GM15510 (cell line): ENCODE data around the gene MRPS24.
A peak's percentile ranks its signal among the peaks of the same experiment; 100 is the strongest.

Experiments
- POLR2A ChIP-seq: IDR thresholded peaks from 3 replicates; pipeline ENCODE4 v1.6.1; 2011; ENCODE audit warnings: borderline replicate concordance; ENCODE audit not compliant: insufficient read length; ENCODE audit errors: extremely low read depth

Gene MRPS24

DNA sequence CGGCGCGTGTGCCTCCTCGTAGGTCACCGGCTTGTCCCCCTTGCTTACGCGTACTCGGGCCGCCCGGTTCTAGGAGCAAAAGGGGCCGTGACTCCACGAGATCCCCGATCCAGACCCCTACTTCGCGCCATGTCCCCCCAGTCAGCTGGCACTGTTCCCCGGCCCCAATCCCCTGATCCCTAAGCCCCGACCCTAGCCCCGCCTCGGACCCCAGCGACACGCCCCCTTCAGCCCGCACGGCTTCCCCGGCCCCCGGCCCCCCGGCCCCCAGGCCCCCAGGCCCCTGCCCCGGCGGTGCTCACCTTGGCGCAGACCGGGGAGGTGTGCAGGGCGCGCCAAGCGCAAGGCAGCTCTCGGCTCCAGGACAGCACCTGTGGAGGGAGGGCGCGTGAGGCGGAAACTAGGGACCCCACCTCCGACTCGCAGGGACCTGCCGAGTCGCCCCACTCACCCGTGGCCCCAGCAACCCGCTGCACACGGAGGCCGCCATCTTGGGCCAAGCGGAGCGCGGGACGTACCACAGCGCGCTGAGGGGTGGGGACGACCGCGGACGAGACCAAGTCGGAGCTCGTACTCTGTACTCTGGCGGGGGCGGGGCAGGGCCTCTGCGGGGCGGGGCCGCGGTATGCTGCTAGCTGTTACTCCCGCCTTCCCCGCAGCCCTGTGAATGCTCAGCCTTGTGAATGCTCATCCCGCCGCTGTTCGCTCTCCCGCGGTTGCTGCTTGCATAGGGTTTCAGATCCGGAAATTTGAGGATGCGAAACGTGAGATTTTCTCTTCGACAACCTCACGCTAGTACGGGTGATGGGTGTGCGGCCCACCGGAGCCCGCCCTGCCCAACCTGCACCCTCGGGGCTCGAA lies at the start of gene MRPS24:
MRPS24 (minus strand) TSS at position 512 of the 861 bp plus-strand sequence; CDS start at position 490, 22 bp downstream.
- TF ChIP-seq POLR2A: peak; percentile 96

DNA sequence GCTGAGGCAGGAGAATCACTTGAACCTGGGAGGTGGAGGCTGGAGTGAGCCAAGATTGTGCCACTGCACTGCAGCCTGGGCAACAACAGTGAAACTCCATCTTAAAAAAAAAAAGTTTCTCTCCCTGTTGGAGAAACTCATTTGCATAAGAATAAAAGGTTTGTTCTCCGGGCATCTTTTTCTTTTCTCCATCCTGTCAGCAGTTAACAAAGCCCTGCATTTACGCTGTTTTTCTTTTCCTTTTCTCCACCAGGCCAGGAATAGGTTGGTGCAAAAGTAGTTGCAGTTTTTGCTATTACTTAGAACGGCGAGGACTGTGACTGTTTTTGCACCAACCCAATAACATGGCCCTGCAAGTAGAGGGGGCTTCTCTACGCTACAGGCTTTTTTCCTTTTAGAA lies 46.6 kb upstream of the MRPS24 start:
- TF ChIP-seq POLR2A: no peak

- TF ChIP-seq POLR2A: no peak
Measured at GRCh38 chr7:43914795-43915194, 45.5 kb upstream of the MRPS24 start.

DNA sequence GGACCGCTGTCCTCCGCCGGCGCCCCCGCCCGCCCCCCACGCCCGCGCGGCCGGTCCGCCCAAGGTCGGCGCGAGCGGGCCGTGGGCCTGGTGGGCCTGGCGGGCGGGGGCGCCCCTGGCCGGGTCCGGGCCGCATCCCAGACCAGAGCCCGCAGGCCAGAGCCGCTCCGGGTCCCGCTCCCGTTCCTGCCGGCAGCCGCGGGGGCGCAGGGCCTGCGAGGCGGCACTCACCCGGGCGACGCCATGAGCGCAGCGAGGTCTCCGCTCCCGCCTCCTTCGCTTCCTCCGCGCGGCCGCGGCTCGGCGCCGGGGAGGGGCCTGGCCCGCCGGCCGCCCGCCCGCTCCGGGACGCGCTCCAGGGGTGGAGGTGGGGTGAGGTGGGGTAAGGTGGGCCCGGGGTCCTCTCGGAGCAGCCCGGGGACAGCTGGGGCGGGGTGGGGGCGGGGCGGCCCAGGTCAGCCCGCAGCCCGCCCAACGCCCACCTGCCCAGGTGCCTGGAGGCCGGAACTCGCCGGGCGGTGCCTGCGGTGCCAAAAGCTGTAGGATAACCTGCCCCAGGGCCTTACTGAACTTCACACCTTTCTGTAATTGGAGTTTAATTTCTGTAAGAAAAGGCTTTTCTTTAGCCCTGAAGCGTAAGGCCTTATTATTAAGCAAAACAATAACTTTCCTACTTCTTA lies 37.2 kb upstream of the MRPS24 start, which contains the start of gene URGCP:
URGCP (minus strand) TSS at position 266 of the 680 bp plus-strand sequence; CDS start at position 245, 21 bp downstream.
- TF ChIP-seq POLR2A: peak; percentile 67

DNA sequence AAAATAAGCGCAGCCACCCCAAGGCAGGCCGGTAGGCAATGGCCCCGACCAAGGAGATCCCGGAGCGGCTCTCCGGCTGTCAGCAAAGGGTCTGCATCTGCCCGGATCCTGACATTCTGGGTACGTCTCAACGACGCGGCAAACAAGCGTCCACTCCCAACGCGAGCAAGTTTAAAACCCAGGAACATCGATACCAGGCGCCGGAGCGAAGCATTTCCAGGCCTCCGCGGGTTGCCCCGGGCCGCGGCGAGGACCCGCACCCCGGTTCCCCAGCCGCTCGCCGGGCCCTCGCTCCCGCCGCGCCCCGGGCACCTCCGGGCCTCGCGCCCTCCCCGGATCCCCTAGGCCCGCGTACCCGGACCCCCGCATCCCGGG lies 36.6 kb upstream of the MRPS24 start:
- no peak for TF ChIP-seq POLR2A

- TF ChIP-seq POLR2A: no peak
Measured at GRCh38 chr7:43905209-43905946, 36.1 kb upstream of the MRPS24 start.

DNA sequence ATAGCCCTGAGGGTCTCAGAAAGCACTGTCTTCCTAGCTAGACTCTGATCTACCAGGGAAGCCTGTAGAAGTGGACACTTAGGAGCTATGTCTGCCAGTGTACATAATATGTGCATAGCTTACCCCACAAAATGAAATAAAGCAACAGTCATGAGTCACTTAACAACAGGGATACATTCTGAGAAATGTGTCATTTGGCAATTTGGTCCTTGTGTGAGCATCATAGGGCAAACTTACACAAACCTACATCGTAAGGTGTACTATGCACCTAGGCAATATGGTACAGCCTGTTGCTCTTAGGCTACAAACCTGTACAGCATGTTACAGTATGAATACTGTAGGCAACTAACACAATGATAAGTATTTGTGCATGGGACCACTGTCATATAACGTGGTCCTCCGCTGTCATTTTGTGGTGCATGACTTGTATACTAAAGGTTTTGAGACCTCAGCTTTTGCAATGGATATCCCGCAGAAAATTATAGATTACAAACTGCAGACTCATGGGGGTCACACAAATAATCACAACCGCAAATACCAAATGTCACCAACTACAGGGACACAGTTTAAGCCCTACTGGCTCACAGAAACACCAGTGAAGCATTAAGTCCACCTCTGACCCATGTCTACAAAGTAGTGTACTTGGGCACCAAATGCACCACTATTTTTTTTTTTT lies 35.4 kb upstream of the MRPS24 start:
- no peak for TF ChIP-seq POLR2A

DNA sequence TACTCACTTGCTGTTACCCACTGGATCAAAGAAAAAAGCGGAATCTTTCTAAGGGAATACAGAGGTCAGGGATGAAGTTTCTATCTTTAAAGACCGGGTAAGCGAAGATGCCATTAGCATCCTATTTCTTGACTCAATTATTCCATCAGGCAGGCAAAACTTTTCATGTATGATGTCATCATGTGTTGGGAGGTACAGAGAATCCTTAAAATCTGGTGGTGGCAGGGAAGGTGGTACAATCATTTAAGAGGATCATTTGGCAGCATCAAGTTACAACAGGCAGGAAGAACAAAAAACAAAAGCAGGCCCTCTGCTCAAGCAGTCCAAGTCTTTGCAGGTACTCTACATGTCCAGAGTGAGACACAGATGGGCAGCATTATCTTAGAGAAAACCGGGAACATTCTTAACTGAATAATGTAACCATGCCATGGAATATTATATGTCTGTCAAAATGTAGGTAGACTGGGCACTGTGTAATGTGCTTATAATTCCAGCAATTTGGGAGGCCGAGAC lies 33.3 kb upstream of the MRPS24 start:
- TF ChIP-seq POLR2A: no peak

- no peak for TF ChIP-seq POLR2A
Measured at GRCh38 chr7:43895847-43896415, 26.6 kb upstream of the MRPS24 start.

GRCh38 chr7:43891069-43891955 lies 22.0 kb upstream of the MRPS24 start:
- no peak for TF ChIP-seq POLR2A

DNA sequence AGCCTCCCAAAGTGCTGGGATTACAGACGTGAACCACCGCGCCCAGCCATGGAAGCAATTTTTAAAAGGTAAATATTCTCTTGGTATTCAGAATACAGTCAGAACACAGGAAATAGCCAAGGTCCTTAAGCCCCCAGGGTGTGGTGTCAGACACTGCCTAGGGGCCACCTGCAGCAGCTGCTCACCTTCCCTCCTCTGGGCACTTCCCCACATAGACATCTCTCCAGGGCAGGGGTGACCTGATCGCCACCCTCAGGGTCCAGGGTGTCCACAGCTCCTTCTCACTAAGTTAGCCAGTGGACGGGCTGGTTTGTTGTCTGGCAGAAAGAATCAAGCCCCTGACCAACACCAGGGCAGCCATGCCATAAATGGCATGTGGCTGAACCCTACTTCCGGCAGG lies 21.2 kb upstream of the MRPS24 start:
- TF ChIP-seq POLR2A: no peak

DNA sequence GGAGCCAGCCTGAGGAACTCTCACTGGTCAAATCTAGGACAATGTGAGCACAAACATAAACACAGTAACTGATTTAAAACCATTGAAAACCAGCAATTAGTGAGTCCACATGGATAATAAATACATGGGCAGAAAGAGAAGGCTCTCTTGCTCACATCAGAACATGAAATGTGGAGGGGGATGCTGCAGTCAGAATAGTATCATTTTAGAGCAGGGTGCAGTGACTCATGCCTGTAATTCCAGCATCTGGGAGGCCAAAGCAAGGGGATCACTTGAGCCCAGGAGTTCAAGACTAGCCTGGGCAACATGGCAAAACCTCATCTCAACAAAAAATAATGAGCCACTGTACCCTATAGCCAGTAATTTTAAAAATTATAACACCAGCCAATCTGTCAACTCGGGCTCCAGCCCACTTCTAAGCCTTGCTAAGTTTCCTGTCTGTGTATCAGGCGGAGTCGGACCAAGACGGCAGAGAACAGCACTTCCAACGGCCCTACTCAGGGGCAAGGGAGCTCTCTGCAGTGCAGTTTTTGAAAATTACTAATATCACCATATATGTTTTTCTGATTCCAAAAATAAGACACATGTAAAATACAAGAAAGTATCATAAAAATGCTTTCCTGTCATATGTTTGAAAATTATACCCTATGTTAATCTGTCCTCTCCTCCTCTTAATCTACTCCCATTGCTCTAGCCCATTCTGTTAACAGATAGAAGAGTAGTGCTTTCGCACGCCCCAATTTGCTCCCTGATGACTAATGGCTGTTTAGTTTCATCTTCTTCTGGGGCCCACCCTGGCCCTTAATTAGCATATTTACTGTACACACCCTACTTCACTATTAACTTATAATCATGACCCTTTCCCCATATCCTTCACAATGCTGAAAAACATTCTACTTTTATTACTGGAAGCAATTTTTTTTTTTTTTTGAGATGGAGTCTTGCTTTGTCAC lies 20.0 kb upstream of the MRPS24 start:
- TF ChIP-seq POLR2A: no peak
